A673 (cell line): ENCODE data around the gene BTBD2. TPM values are rescaled to one million over a fixed set of nuclear protein-coding genes. Genes with fewer than 3 reads are reported as not detected.

Experiments used
- BruUV-seq: library from RNA; stranded (reverse); fragments of 400-500 nt; replicated peaks from 2 replicates; lab custom pipeline; 2021; lab: Mats Ljungman, UMichigan
- CTCF ChIA-PET: fragments of 300-600 bp; sonication (Branson Sonifier 250); formaldehyde crosslinking; loops from one replicate; lab custom pipeline; 2022; ENCODE audit warnings: antibody characterized with exemption; lab: Charles Lee
- POLR2A ChIA-PET: fragments of 300-600 bp; sonication (Branson Sonifier 250); formaldehyde crosslinking; loops from one replicate; lab custom pipeline; 2022; ENCODE audit warnings: antibody characterized with exemption; ENCODE audit not compliant: low non-redundant PET; lab: Charles Lee
- DNase-seq: peaks from one replicate; pipeline ENCODE4 v3.0.0-alpha.2; 2015; ENCODE audit warnings: low spot score
- H3K27ac ChIP-seq: fragments of 200-600 bp; sonication (generic); 2 replicates; pipeline ENCODE4 v1.5.1; 2016; ENCODE audit warnings: mixed run types, low read depth, mild to moderate bottlenecking, mixed read lengths, antibody characterized with exemption, low read length; ENCODE audit not compliant: poor library complexity, severe bottlenecking
- H3K27me3 ChIP-seq: fragments of 200-600 bp; sonication (generic); replicated peaks from 2 replicates; pipeline ENCODE4 v1.6.1; 2017; ENCODE audit warnings: mixed run types, low read depth, mild to moderate bottlenecking, mixed read lengths, antibody characterized with exemption, low read length; ENCODE audit not compliant: insufficient read depth, poor library complexity
- H3K36me3 ChIP-seq: fragments of 200-600 bp; sonication (generic); 2 replicates; pipeline ENCODE4 v1.6.1; 2016; ENCODE audit warnings: mixed run types, mild to moderate bottlenecking, mixed read lengths, antibody characterized with exemption, low read length; ENCODE audit not compliant: insufficient read depth, poor library complexity, severe bottlenecking
- H3K4me1 ChIP-seq: fragments of 200-600 bp; sonication (generic); 2 replicates; pipeline ENCODE4 v1.6.1; 2017; ENCODE audit warnings: mixed run types, mild to moderate bottlenecking, mixed read lengths, antibody characterized with exemption, low read length; ENCODE audit not compliant: insufficient read depth, poor library complexity, severe bottlenecking
- H3K4me3 ChIP-seq: fragments of 200-600 bp; sonication (generic); 2 replicates; pipeline ENCODE4 v1.5.1; 2016; ENCODE audit warnings: low read depth, mixed run types, mild to moderate bottlenecking, mixed read lengths, low read length; ENCODE audit not compliant: poor library complexity, severe bottlenecking
- H3K9me3 ChIP-seq: fragments of 200-600 bp; sonication (generic); 2 replicates; pipeline ENCODE4 v1.6.1; 2016; ENCODE audit warnings: mixed run types, low read depth, mild to moderate bottlenecking, mixed read lengths, antibody characterized with exemption, low read length; ENCODE audit not compliant: poor library complexity, severe bottlenecking
- CTCF ChIP-seq: fragments of 300-800, 200-600 bp; sonication (generic); conservative IDR thresholded peaks from 2 replicates; pipeline ENCODE4 v1.5.1; 2017; ENCODE audit warnings: low read depth, mild to moderate bottlenecking, antibody characterized with exemption, low read length, moderate library complexity, mixed read lengths
- EZH2 ChIP-seq: fragments of 200-600 bp; sonication (generic); IDR thresholded peaks from 2 replicates; pipeline ENCODE4 v1.6.1; 2017; ENCODE audit warnings: borderline replicate concordance, low read depth, mild to moderate bottlenecking, mixed read lengths, antibody characterized with exemption, low read length; ENCODE audit not compliant: poor library complexity, severe bottlenecking
- intact Hi-C: fragments of 100-400 bp; cut with micrococcal nuclease; formaldehyde crosslinking; loops from one replicate; pipeline ENCODE4 v1.10.0; 2022; ENCODE audit not compliant: unreplicated experiment
- total RNA-seq: library from RNA; stranded (reverse); gene quantifications from 2 replicates; pipeline ENCODE4 v1.2.3, GENCODE V29; 2021

Gene BTBD2
- total RNA-seq, 1 experiment from 2014 or later: 91.7 TPM

- DNase-seq: no peak
- ChIA-PET POLR2A (no interaction called here), CTCF (no interaction called here)
- H3K9me3 ChIP-seq: no peaks in the 10 kb centered on the region
- BruUV-seq: no TSS peak
- H3K36me3 ChIP-seq: no peaks in the 10 kb centered on the region
- no peaks in the 10 kb centered on the region for H3K27me3 ChIP-seq
- no peak overlapping the region for H3K4me3 ChIP-seq
- TF ChIP-seq EZH2: no peak
- no peak for TF ChIP-seq CTCF
- no peak overlapping the region for H3K27ac ChIP-seq
- intact Hi-C loops: no loop called here
- H3K4me1 ChIP-seq: peaks cover 10% of the 10 kb centered on the region
These were observed 11.8 kb upstream of the BTBD2 start for GRCh38 chr19:2027361-2027760.

GRCh38 chr19:2026770-2027169, 11.3 kb upstream of the BTBD2 start:
- ChIA-PET CTCF (no interaction called here), POLR2A (no interaction called here)
- H3K27ac ChIP-seq: no peak overlapping the region
- no peaks in the 10 kb centered on the region for H3K9me3 ChIP-seq
- TF ChIP-seq EZH2 (no peak), CTCF (no peak)
- H3K27me3 ChIP-seq: no peaks in the 10 kb centered on the region
- DNase-seq: no peak
- H3K36me3 ChIP-seq: no peaks in the 10 kb centered on the region
- no TSS peak for BruUV-seq
- intact Hi-C loops: no loop called here
- H3K4me3 ChIP-seq: no peak overlapping the region
- H3K4me1 ChIP-seq: peaks cover 4% of the 10 kb centered on the region

- no peaks in the 10 kb centered on the region for H3K4me1 ChIP-seq
- H3K27ac ChIP-seq: no peak overlapping the region
- ChIA-PET CTCF (no interaction called here), POLR2A (no interaction called here)
- H3K4me3 ChIP-seq: no peak overlapping the region
- no peaks in the 10 kb centered on the region for H3K27me3 ChIP-seq
- intact Hi-C loops: no loop called here
- no peak for DNase-seq
- H3K9me3 ChIP-seq: no peaks in the 10 kb centered on the region
- BruUV-seq: no TSS peak
- no peaks in the 10 kb centered on the region for H3K36me3 ChIP-seq
- TF ChIP-seq EZH2: no peak
- TF ChIP-seq CTCF: no peak
These were observed 6.8 kb upstream of the BTBD2 start for GRCh38 chr19:2022289-2022688.
